NK-92 (cell line): ENCODE results near the gene EIF4E2.

ENCODE experiments used
- DNase-seq: peaks from one replicate; lab custom pipeline; 2025; ENCODE audit not compliant: unreplicated experiment; lab: John Stamatoyannopoulos, UW

The EIF4E2 gene

DNA sequence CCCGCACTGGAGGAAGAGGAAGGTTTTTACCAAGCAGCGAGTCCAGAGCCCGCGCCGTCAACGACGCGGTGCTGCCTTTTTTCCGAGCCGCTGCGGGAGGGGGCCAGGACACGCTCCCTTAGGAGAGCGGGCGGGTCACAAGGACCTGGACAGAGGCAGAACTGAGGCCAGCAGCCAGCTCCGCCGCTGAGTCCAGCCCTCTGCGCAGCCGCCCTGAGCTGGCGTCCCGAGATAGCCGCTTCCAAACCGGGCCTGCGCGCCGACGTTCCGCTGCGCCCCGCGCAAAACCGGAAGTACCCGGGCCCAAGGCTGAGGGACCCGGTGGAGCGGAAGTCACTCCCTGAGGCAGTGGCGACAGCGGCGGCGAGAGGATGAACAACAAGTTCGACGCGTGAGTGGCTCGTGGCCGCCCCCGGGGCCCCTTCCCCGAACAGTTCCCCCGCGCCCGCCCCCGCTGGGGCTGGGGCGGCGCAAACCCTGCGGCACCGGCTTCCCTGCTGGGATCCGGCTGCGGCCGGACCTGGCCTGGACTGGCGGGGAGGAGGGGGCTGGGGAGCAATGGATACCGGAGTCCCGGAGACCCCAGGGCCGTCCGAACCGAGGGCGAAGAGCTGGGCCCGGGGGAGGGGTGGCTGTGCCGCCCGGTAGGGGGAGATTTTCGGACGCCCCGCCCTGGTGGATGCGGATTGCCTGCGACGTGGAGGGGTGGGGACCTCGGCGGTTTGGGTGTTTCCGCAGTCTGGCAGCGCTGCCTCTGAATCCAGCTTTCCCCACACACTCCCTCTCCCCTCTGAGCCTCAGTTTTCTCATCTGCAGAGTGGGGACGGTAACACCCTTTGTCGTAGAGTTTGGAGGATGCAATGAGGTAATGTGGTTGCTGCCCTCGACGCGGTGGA, at the start of gene EIF4E2, which contains the start of gene TIGD1:
EIF4E2 (plus strand) TSS at position 336 of the 896 bp plus-strand sequence; CDS start at position 372, 36 bp downstream.
TIGD1 (minus strand) TSS at position 204 of the 896 bp plus-strand sequence. CDS start 675 bp downstream, outside the sequence.
- peak; percentile 39 for DNase-seq

DNA sequence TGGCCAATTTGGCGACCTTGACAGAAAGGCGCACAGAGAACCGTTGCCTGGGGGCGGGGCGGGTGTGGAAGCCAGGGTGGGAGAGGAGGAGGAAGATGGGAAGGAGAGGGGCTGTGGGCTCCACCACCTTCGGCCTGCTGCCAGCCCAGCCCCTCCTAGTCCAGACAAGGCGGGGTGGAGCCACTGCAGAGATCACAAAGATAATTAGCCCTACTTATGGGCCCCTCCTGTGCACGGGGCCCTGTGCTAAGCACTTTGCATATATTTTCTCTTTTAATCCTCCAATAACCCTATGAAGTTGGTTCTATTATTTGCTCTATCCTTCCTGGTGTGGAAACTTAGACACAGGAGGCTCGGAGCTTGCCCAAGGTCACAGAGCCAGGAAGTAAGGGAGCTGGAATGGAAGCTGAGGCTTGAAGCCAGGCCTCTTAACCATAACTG, 49.1 kb upstream of the EIF4E2 start:
- DNase-seq = no peak

DNA sequence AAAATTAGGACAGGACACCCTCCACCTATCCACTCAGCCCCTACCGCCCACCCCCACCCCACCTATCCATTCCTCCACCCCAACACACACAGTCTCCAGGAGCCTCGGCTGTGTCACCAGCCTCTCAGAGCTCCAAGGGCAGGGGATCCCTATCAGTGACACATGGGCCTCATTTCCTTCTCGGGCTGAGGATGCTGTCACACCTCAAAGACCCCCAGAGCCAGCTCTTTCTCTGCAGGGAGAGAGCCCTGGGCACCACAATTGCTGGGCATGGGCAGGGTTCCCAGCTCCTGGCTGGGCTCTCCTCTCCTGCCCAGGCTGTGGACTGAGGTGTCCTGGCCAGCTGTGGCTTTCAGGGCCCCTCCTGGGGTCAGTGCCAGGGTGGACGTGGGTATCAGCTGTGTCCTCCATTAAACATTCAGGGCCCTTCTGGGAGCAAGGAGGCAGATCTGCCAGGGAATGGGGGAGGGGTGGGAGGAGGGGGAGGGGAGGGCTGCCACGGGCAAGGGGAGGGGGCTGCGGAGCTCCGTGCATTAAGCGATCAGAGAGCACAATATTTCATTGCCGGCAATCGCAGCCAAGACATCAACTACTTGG, 48.6 kb upstream of the EIF4E2 start:
- no peak for DNase-seq

- DNase-seq = no peak
Observed at GRCh38 chr2:232502511-232502910, 48.0 kb upstream of the EIF4E2 start.

- DNase-seq = no peak
Observed at GRCh38 chr2:232502911-232503808, 47.3 kb upstream of the EIF4E2 start.

GRCh38 chr2:232503809-232504323, 46.6 kb upstream of the EIF4E2 start:
- DNase-seq = no peak

- no peak for DNase-seq
Observed at GRCh38 chr2:232504438-232504837, 46.1 kb upstream of the EIF4E2 start.

DNA sequence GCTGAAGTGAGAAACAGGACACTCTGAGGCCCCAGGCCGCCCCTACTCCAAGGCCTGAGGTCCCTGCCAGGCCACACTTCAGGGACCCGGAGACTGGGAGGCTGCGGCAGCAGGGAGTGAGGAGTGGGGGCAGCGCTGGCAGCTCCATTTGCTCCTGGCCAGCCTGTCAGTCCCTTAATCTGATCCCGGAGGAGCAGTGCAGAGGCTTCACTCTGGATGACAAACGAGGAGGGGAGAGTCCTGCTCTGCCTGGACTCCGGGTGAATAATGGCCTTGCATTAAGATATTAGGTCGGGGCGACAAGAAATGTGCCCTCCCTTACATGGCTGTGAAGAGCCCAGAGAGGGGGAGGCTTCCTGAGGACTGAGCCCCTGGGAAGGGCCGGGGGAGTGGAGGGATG, 44.6 kb upstream of the EIF4E2 start:
- no peak for DNase-seq

GRCh38 chr2:232506709-232507108, 43.8 kb upstream of the EIF4E2 start:
- no peak for DNase-seq

DNA sequence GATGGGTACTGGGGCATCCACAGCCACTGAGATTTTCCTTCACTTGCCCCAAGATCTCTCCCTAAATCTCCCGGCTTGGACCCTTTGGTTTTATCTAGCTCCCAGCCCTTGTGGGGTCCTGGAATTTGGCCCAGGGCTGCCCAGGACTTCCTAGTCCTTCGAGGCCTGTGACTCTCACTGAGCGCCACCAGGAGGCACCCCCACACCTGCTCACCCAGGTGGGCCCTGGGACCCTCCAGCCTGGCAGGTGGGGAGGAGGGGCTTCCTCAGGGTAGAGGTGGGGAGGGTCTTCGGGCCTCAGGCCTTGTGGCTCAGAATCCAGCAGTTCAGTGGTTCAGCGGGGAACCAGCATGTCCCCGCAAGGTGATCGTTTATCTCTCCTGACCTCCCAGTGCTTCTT, 42.2 kb upstream of the EIF4E2 start:
- no peak for DNase-seq

GRCh38 chr2:232511336-232511890, 39.1 kb upstream of the EIF4E2 start:
- no peak for DNase-seq

- no peak for DNase-seq
Observed at GRCh38 chr2:232512602-232513001, 37.9 kb upstream of the EIF4E2 start.

DNA sequence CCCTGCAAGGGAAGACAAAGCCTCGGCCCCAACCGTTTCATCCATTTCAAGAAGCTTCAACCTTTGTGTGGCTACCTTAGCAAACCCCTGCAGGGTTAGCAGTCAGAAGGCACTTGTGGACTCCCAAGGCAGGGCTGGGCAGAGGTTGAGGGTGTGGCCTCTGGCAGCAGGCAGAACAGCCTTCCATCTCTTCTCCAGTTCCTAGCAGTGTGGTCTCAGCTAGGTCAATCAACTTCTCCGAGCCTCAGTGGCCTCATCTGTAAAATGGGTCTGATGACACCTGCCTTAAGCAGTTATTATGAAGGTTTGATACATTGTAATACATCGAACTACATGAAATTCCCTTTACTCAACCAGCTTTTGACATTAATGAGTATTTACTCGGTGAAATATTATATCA, 37.1 kb upstream of the EIF4E2 start:
- DNase-seq = no peak

- DNase-seq = no peak
Observed at GRCh38 chr2:232515639-232516038, 34.9 kb upstream of the EIF4E2 start.

DNA sequence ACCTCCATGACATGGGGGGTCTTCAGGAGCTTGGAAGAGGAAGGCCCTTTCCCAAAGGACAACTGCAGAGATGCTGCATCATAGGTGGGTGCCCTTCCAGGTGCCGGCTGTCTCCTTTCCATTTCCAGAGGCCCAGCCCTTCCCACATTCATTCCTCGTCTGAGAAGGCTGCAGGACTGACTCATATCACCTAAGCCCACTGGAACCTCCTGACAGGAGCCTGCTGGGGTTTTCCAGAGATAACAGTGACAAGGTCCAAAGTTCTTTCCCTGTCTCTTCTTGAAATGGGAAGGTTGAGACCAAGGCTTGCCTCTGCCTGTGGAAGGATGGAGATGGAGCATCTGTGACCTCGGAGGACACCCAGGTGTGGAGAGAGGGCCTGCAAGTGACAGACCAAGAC, 33.9 kb upstream of the EIF4E2 start:
- DNase-seq = no peak

DNA sequence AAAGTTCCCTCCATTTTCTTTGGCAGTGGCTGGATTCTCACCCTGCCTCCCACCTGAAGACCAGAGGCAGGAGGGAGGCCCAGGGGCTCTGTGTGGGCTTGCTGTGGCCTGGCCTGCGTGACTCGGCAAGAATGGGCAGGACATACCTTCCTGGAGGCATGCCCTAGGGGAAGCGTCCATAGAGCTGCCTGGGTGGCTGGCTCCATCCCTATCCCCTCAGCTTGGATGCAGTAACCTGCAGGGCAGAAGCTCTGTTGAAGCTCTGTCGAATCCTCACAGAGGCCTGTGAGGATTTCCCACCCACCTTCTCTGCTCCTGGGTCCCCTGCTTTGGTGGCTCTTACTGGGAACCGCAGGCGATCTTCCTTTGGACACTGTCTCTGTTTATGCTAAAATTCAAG, 31.6 kb upstream of the EIF4E2 start:
- DNase-seq = no peak

DNA sequence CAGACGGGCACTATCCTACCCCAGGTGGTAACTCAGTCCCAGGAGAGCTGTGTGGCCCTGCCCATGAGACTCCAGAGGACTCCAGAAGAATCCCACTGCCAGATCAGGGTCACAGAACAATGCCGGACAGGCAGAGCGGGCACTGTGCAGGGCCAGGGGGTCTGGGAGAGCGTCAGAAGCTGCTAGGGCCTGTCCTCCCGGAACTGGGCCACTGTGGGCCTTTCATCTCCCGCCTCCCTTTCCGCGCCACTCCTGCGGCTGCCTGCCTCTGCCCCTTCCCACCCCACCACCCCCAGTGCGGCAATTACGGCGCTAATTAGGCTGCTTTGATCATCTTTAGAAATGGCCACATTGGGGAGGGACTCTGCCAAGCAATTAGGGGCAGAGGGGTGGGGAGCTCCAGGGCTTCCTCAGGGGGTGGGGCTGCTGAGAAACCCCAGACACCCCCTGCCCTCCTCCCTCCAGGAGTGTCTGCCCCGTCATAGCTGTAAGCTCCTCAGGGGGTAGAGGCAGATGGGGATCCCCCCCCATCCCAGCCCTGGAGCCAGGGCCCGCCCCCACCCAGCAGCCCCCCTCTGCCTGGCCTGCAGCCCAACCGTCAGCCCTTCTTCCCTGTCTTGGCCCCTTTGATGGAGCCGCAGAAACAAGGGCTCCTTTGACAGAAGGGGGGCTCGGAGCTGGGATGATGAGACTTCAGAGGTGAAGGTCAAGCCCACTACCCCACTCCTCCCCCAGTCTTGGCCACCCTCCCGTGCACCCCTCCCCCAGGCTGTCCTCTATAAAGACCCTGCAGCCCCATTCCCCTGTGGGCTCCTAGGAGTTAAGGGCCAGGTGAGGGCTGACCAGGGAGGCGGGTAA, 30.7 kb upstream of the EIF4E2 start, which contains the start of gene PRSS56:
PRSS56 (plus strand) TSS at position 808 of the 858 bp plus-strand sequence. CDS start 211 bp downstream, outside the sequence.
- DNase-seq = no peak

DNA sequence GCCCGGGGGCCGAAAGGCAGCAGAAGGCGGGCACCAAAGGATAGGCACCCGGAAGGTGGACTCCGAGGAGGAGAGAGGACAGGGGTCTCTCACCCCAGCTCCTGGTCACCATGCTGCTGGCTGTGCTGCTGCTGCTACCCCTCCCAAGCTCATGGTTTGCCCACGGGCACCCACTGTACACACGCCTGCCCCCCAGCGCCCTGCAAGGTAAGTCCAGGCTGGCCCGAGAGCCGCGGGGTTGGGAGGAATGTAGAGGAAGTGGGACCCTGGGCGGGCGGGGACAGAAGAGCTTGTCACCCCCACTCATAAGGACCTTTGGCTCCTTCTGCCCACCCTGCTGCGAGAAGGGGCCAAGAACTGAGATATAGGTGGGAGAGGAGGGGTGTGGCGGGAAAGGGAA, 30.0 kb upstream of the EIF4E2 start:
- no peak for DNase-seq

DNA sequence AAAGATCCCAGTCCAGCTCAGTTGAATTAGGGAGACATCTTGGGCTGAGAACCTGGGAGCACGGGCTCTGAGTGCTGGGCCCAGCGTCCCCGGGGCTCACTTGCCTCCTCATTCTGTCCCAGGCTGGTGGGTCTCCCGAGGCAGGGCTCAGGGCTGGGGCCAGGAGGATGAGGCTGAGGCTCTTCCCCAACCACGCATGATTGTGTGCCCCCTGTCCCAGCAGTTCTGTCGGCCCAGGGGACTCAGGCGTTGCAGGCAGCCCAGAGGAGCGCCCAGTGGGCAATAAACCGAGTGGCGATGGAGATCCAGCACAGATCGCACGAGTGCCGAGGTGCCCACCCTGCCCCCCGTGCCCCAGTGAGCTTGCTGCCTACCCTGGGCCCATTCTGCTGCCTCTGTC, 29.4 kb upstream of the EIF4E2 start:
- DNase-seq = no peak
